Cardiac muscle cell (in vitro differentiated cells and primary cell): Measurements from ENCODE around the gene UMOD. TPM values are rescaled to one million over a fixed set of nuclear protein-coding genes. Genes with fewer than 3 reads are reported as not detected.

Source experiments
- DNase-seq, 2 donors: peaks; one replicate each; pipeline versions ENCODE4 v3.0.0 to v3.0.0-alpha.2; 2010 to 2017; ENCODE audit warnings: low read depth in 1 of 2, low spot score in 1 of 2
- H3K27ac ChIP-seq: fragments of 200-600 bp; sonication (generic); 2 replicates; pipeline ENCODE4 v1.5.1; 2016
- H3K27me3 ChIP-seq: fragments of 200-600 bp; sonication (generic); 2 replicates; pipeline ENCODE4 v1.6.0; 2016; ENCODE audit warnings: control low read depth
- H3K36me3 ChIP-seq: fragments of 200-600 bp; sonication (generic); 2 replicates; pipeline ENCODE4 v1.5.1; 2016; ENCODE audit warnings: control low read depth
- H3K4me1 ChIP-seq: fragments of 200-600 bp; sonication (generic); 2 replicates; pipeline ENCODE4 v1.8.1; 2017; ENCODE audit warnings: low read depth, mild to moderate bottlenecking, mixed run types
- H3K4me3 ChIP-seq: fragments of 200-600 bp; sonication (generic); 2 replicates; pipeline ENCODE4 v1.5.1; 2016; ENCODE audit warnings: mild to moderate bottlenecking
- H3K9me3 ChIP-seq: fragments of 200-600 bp; sonication (generic); 2 replicates; pipeline ENCODE4 v1.5.1; 2017; ENCODE audit warnings: low read depth, mild to moderate bottlenecking, control low read depth
- CTCF ChIP-seq: IDR thresholded peaks from 2 replicates; pipeline ENCODE4 v1.5.1; 2012; ENCODE audit warnings: low read depth, mild to moderate bottlenecking, low read length
- polyA plus RNA-seq: library from polyadenylated mRNA; unstranded; fragments of >200 nt; fragmentation: Nextera tagmentation; extraction: Ambion mirVana; gene quantifications from 2 replicates; pipeline ENCODE4 v1.2.1, GENCODE V29; 2016
- total RNA-seq: library from RNA; depleted of rRNA; stranded (reverse); fragments of >200 nt; gene quantifications from 2 replicates; pipeline ENCODE4 v1.2.3, GENCODE V29; 2016

UMOD gene
- total and polyA plus RNA-seq, 2 experiments from 2014 or later, result not detected

GRCh38 chr16:20397468-20398074 lies 45.1 kb upstream of the UMOD start:
- H3K27me3 ChIP-seq, result no peaks in the 10 kb centered on the region
- DNase-seq, result no peak

GRCh38 chr16:20396846-20397467 lies 44.4 kb upstream of the UMOD start:
- no peak overlapping the region for H3K27ac ChIP-seq

More at GRCh38 chr16:20397468-20398074, 45.1 kb upstream of the UMOD start:
- no peaks in the 10 kb centered on the region for H3K36me3 ChIP-seq
- TF ChIP-seq CTCF, result no peak
- H3K4me1 ChIP-seq, result no peaks in the 10 kb centered on the region
- no peak overlapping the region for H3K4me3 ChIP-seq
- no peak overlapping the region for H3K27ac ChIP-seq
- no peaks in the 10 kb centered on the region for H3K9me3 ChIP-seq

DNA sequence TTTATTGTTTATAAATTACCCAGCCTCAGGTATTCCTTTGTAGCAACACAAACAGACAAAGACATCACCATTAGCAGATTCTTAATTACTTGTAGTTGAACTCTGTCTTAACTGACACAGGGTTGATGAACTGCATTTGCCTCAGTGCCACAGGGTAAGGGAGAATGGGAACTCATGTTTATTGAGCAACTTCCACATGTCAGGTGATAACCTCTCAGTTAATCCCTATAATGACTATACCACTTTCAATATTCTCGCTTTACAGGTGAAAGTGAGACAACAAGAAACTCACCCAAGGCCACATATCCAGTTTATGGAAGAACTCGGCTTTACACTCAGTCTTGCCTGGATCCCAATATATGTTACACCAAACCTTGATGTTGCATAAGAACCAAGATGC lies 43.4 kb upstream of the UMOD start:
- H3K9me3 ChIP-seq, result no peaks in the 10 kb centered on the region
- H3K4me3 ChIP-seq, result no peak overlapping the region
- H3K36me3 ChIP-seq, result no peaks in the 10 kb centered on the region
- no peaks in the 10 kb centered on the region for H3K27me3 ChIP-seq
- no peak overlapping the region for H3K27ac ChIP-seq
- DNase-seq, result no peak
- TF ChIP-seq CTCF, result no peak
- H3K4me1 ChIP-seq, result no peaks in the 10 kb centered on the region

More at GRCh38 chr16:20396846-20397467, 44.4 kb upstream of the UMOD start:
- Histone ChIP-seq H3K9me3 (no peaks in the 10 kb centered on the region), H3K4me3 (no peak overlapping the region), H3K4me1 (no peaks in the 10 kb centered on the region), H3K36me3 (no peaks in the 10 kb centered on the region), H3K27me3 (no peaks in the 10 kb centered on the region)
- TF ChIP-seq CTCF, result no peak
- DNase-seq, result no peak

GRCh38 chr16:20393801-20394577 lies 41.5 kb upstream of the UMOD start:
- TF ChIP-seq CTCF, result no peak
- H3K36me3 ChIP-seq, result no peaks in the 10 kb centered on the region
- no peak overlapping the region for H3K4me3 ChIP-seq
- H3K27ac ChIP-seq, result no peak overlapping the region
- no peaks in the 10 kb centered on the region for H3K9me3 ChIP-seq
- no peaks in the 10 kb centered on the region for H3K4me1 ChIP-seq
- H3K27me3 ChIP-seq, result no peaks in the 10 kb centered on the region
- peak in 1 of 2 donors; percentile 35 for DNase-seq

DNA sequence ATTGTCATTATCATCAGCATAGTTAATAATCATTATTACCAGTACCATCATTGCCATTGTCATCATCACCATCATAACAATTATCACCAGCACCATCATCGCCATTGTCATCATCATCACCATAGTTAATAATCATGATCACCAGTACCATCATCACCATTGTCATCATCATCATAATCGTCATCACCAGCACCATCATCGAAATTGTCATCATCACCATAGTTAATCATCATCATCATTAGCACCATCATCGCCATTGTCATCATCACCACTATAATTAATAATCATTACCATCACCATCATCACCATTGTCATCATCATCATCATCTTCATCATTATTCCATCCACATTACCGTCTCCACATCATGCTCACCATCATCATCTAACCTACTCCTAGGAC lies 38.5 kb upstream of the UMOD start:
- no peak for TF ChIP-seq CTCF
- Histone ChIP-seq H3K4me3 (no peak overlapping the region), H3K4me1 (no peaks in the 10 kb centered on the region), H3K27me3 (no peaks in the 10 kb centered on the region), H3K36me3 (no peaks in the 10 kb centered on the region), H3K27ac (no peak overlapping the region), H3K9me3 (no peaks in the 10 kb centered on the region)
- DNase-seq, result no peak
